Astrocyte (in vitro differentiated cells and primary cell): ENCODE measurements around the gene RAP1A.

Experiments used
- CTCF ChIP-seq: IDR thresholded peaks from 2 replicates; pipeline ENCODE4 v1.5.1; 2011; ENCODE audit warnings: low read depth, mild to moderate bottlenecking, inconsistent platforms, low read length, moderate library complexity; ENCODE audit not compliant: insufficient read depth
- EZH2 ChIP-seq: IDR thresholded peaks from 2 replicates; pipeline ENCODE4 v1.6.1; 2012; ENCODE audit warnings: mild to moderate bottlenecking, low read length, inconsistent platforms; ENCODE audit not compliant: insufficient read depth

GRCh38 chr1:111739194-111739924 lies 119.8 kb downstream of the RAP1A start, which contains the start of gene INKA2:
- TF ChIP-seq CTCF (no peak), EZH2 (no peak)
